GM19099 (cell line): ENCODE results near the gene RMRP.

ENCODE experiments used
- POLR2A ChIP-seq: IDR thresholded peaks from 3 replicates; pipeline ENCODE4 v1.6.1; 2011; ENCODE audit warnings: low read depth; ENCODE audit not compliant: insufficient read length; ENCODE audit errors: extremely low read depth

Gene RMRP

GRCh38 chr9:35660966-35661415 lies 3.2 kb upstream of the RMRP start:
- no peak for TF ChIP-seq POLR2A

- no peak for TF ChIP-seq POLR2A
Measured at GRCh38 chr9:35659340-35659739, 1.5 kb upstream of the RMRP start.

DNA sequence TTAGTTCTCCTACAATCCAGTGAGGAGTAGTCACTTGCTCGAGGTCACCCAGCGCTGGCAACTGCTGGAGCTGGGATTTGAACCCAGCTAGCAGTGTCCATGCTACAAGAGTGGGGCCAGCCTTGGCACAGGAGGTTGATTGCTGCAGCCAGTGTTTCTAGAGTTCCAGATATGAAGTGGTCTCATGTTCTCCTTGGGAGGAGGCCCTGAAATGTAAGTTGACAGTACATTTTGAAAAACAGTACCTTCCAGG lies 1.1 kb upstream of the RMRP start:
- no peak for TF ChIP-seq POLR2A

DNA sequence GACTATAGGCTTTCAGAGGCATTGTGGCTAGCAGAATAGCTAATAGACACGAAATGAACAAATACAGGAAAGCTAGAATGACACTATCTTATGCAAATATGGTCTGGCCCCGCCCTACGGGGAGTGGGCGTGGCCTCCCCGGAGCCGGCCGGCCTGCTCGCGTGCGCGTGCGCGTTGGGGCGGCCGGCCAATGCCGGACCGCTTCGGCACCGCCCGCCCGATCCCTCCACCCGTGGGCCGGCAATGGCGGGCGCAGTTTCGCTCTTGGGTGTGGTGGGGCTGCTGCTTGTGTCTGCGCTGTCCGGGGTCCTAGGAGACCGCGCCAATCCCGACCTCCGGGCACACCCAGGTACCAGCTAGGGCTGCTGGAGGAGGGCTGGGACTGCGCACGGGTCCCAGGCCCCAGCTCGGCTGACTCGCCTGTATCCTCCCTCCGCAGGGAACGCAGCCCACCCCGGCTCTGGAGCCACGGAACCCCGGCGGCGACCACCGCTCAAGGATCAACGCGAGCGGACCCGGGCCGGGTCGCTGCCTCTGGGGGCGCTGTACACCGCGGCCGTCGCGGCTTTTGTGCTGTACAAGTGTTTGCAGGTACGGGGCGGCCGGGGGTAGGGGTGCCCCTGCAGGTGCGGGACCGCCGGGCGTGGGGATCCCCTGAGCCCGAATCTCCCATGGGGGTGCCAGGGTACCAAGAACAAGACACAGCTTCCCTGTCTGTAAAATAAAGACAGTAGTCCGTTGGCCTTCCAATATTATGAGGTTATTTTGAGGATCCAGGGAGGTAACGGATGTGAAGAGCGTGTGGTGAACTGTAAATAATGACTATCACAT lies 533 bp upstream of the RMRP start, which contains the start of gene CCDC107:
TSS of gene CCDC107 (plus strand) at position 156 of the 831 bp plus-strand sequence. CDS start at position 244, 88 bp downstream.
- peak; percentile 89 for TF ChIP-seq POLR2A

DNA sequence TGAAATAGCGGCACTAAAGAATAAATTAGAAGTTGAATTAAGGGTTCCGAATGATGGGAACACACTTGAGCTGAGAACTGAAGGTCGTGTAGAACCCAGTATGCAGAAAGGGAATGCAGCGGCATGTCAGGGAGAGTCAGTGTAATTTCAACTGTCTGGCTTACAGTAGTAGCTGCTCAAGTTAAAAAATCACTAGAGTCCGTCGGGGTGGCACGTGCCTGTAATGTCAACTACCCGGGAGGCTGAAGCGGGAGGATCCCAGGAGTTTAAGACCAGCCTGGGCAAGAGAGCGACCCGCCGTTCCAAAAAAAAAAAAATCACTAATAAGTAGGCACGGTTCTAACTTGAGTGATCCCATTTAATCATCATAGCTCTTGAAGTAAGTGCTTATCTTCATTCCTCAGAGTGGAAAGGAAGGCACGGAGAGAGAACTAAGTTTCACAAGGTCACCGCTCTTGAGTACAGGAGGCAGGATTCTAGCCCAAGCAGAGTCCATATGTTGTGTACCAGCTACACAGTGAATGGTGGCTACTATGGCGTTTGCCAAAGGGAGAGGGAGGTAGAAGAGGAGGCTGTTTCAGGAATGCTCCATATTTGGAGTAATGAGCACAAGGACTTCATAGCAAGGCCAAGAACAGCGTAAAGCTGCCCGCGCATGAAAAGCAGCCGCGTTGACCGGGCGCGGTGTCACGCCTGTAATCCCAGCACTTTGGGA lies 831 bp downstream of the RMRP start:
- TF ChIP-seq POLR2A: no peak

GRCh38 chr9:35656348-35656747 lies 1.5 kb downstream of the RMRP start:
- no peak for TF ChIP-seq POLR2A

DNA sequence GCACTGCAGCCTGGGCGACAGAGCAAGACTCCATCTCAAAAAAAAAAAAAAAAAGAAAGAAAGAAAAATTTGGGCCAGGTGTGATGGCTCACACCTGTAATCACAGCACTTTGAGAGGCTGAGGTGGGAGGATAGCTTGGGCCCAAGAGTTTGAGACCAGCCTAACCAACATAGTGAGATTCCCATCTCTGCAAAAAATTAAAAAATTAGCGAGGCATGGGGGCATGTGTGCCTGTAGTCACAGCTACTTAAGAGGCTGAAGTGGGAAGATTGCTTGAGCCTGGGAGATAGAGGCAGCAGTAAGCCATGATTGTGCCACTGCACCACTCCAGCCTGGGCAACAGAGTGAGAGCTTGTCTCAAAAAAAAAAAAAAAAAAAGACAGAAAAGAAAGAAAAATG lies 4.2 kb downstream of the RMRP start:
- TF ChIP-seq POLR2A: no peak

- TF ChIP-seq POLR2A: no peak
Measured at GRCh38 chr9:35652829-35653209, 5.0 kb downstream of the RMRP start.

DNA sequence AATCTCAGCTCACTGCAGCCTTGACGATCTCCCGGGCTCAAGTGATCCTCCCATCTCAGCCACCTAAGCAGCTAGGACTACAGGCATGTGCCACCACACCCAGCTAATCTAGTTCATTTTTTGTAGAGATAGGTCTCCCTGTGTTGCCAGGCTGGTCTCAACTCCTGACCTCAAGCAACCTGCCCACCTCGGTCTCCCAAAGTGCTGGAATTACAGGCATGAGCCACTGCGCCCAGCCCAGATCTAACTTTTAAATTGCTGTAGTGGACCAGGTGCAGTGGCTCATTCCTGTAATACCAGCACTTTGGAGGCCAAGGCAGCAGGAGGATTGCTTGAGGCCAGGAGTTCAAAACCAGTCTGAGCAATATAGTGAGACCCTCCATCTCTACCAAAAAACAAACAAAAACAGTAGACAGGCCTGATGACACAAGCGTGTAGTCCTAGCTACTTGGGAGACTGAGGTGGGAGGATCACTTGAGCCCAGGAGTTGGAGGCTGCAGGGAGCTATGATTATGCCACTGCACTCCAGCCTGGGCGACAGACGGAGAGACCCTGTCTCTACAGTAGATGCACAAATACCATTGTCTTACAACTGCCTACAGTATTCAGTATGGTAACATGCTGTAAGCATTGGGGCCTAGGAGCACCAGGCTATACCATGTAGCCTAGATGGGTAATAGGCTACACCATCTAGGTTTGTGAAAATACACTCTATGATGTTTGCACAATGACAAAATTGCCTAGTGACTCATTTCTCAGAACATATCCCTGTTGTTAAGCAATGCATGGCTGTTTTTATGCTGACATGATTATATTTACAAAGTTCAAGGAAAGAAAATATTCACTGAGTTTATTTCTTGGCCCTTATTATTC lies 5.6 kb downstream of the RMRP start:
- no peak for TF ChIP-seq POLR2A

DNA sequence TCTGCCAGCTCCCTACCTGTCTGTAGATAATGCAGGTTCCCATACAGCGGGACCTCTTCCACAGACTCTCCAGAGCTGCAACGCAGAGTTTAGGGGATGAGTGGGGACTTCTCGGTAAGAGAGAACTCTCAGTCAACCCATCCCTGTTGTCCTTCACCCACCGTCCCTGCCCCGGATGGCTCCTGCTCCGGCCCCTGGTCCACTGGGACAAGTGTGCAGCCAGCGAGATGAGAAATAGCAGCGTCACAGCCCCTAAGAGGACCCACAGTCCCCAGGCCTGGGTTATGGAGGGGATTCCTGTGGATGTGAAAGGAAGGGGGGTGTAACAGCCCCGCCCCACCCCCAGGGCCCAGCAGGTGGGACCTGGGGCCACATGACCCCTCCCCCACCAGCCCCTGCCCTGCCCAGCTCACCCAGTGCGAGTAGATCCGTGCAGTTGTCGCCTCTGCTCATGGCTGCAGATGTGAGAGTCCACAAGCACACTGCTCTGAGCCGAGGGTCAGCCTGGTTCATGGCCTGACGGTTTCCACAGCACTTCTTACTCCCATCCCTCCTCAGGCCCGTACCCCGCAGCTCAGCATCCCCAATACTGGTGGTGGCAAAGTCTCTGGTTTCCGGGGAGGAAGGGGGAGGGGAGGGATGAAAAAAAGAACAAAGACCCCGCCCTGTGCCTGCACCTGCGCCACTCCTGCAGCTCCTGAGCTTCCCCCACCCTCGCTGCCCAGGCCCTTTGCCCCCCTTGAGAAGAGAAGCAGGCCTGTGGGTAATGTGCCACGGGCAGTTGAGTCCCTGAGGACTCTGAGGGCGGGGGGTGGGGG lies 7.3 kb downstream of the RMRP start, which contains the start of gene SIT1:
TSS of gene SIT1 (minus strand) at position 591 of the 818 bp plus-strand sequence. CDS start at position 513, 78 bp downstream.
- peak; percentile 52 for TF ChIP-seq POLR2A

DNA sequence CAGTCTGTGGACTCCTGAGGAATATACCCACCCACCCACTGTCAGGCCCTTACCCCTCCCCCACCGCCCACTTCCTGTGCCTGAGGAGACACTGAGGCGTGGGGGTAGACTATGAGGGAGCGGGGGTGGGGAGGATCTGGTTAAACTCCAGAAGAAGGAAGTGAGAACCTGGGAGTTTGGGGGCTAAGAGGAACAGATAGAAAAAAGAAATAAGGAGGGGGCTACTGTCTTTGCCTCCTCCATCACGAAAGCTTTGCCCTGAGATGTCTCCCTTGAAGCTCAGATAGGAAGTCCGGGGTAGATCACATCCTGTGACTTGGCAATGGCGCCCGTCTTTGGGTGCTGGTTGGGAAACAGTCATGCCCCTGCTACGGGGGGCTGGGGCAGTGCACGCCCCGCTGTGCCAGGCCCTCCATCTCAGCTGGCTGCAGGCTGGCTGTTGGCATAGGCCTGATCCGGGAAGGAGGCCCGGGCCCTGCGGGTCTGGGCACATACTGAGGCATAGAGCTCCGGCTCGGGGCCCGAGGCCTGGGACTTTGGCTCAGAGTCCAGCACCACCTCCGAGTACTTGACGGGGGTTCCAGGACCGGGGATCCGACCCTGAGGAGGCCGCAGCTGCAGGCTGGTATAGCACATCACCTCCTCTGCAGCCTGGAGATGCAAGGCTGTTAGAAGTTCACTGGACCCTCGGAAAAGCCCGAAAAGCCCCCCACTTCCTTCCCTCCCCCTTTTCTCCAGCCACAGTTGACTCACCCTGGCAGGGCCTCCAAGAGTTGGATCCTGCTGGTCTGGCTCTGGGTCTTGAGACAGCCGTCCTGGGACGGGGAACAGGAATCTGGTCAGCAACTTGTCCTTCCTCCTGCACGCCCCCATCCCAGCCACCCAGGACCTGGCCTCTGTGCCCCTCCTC lies 8.1 kb downstream of the RMRP start:
- peak; percentile 52 for TF ChIP-seq POLR2A

- peak; percentile 69 for TF ChIP-seq POLR2A
Measured at GRCh38 chr9:35646533-35647265, 11.1 kb downstream of the RMRP start.

DNA sequence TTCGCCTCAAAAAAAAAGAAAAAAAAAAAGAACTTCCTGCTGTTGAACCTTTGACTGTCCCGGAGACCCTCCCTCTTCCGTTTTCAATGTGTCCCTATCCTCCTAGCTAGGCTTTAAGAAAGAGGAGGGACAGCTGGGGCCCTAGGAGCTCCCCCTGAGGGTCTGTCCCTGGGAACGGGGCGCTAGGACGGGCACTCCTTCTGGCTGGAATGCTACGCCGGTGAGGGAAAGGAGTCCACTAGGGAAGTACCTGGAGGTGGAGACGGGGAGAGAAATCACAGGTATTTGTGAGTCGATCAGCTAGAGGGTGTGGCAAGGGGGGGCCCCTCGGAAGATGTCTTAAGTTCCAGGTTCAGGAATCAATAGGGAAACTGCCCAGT lies 11.7 kb downstream of the RMRP start:
- TF ChIP-seq POLR2A: no peak
